Measurements from ENCODE around the gene ANXA3.

The ANXA3 gene

GRCh38 chr4:78613522-78614321, 62.2 kb downstream of the ANXA3 start:
- TF ChIP-seq CTCF (IDR thresholded peaks at IDR 0.05; ENCODE audit: borderline replicate concordance, control extremely low read depth, extremely low read depth, insufficient read depth, missing control alignments), result no peak
- in situ Hi-C loops (cut with MboI; ENCODE audit: low sequenced_read_pairs, unreplicated experiment), result loop anchor here (5.0 kb wide), 1 partner anchor 254 kb away; no protein-coding TSS in a partner anchor
- no peak for DNase-seq (ENCODE audit: low spot score)

GRCh38 chr4:78616046-78616498, 64.5 kb downstream of the ANXA3 start:
- no peak for TF ChIP-seq CTCF (IDR thresholded peaks at IDR 0.05; ENCODE audit: borderline replicate concordance, control extremely low read depth, extremely low read depth, insufficient read depth, missing control alignments)
- in situ Hi-C loops (cut with MboI; ENCODE audit: low sequenced_read_pairs, unreplicated experiment), result no loop called here
- DNase-seq (ENCODE audit: low spot score), result no peak

- DNase-seq (ENCODE audit: low spot score), result no peak
- TF ChIP-seq CTCF (IDR thresholded peaks at IDR 0.05; ENCODE audit: borderline replicate concordance, control extremely low read depth, extremely low read depth, insufficient read depth, missing control alignments), result no peak
- in situ Hi-C loops (cut with MboI; ENCODE audit: low sequenced_read_pairs, unreplicated experiment), result no loop called here
Observed at GRCh38 chr4:78618436-78618835, 66.9 kb downstream of the ANXA3 start.

- in situ Hi-C loops (cut with MboI; ENCODE audit: low sequenced_read_pairs, unreplicated experiment), result no loop called here
- no peak for TF ChIP-seq CTCF (IDR thresholded peaks at IDR 0.05; ENCODE audit: borderline replicate concordance, control extremely low read depth, extremely low read depth, insufficient read depth, missing control alignments)
- DNase-seq (ENCODE audit: low spot score), result no peak
Observed at GRCh38 chr4:78621395-78621794, 69.8 kb downstream of the ANXA3 start.

GRCh38 chr4:78622253-78622979, 70.8 kb downstream of the ANXA3 start:
- TF ChIP-seq CTCF (IDR thresholded peaks at IDR 0.05; ENCODE audit: borderline replicate concordance, control extremely low read depth, extremely low read depth, insufficient read depth, missing control alignments), result no peak
- DNase-seq (ENCODE audit: low spot score), result no peak
- in situ Hi-C loops (cut with MboI; ENCODE audit: low sequenced_read_pairs, unreplicated experiment), result no loop called here

GRCh38 chr4:78624048-78624447, 72.5 kb downstream of the ANXA3 start:
- no peak for TF ChIP-seq CTCF (IDR thresholded peaks at IDR 0.05; ENCODE audit: borderline replicate concordance, control extremely low read depth, extremely low read depth, insufficient read depth, missing control alignments)
- in situ Hi-C loops (cut with MboI; ENCODE audit: low sequenced_read_pairs, unreplicated experiment), result no loop called here
- no peak for DNase-seq (ENCODE audit: low spot score)
